Astrocyte (in vitro differentiated cells and primary cell): ENCODE results near the gene SLC25A21. TPM values are rescaled to one million over a fixed set of nuclear protein-coding genes. Genes with fewer than 3 reads are reported as not detected.

Source experiments
- DNase-seq: peaks from one replicate; pipeline ENCODE4 v3.0.0-alpha.2; 2010; ENCODE audit warnings: low read depth
- FAIRE-seq: peaks from 2 replicates; lab custom pipeline; 2011; peaks lifted over from hg19 to GRCh38; lab: Jason Lieb, UNC
- H2AFZ ChIP-seq: 2 replicates; pipeline ENCODE4 v1.6.0; 2012; ENCODE audit warnings: low read depth, low read length, inconsistent platforms
- H3K27ac ChIP-seq: 2 replicates; pipeline ENCODE4 v1.5.1; 2011; ENCODE audit warnings: low read depth, low read length, inconsistent platforms
- H3K27me3 ChIP-seq: 2 replicates; pipeline ENCODE4 v1.6.0; 2011; ENCODE audit warnings: low read length, inconsistent platforms; ENCODE audit not compliant: insufficient read depth
- H3K36me3 ChIP-seq: 2 replicates; pipeline ENCODE4 v1.5.1; 2011; ENCODE audit warnings: low read length, inconsistent platforms; ENCODE audit not compliant: insufficient read depth
- H3K4me1 ChIP-seq: 2 replicates; pipeline ENCODE4 v1.5.1; 2011; ENCODE audit warnings: low read length, inconsistent platforms; ENCODE audit not compliant: insufficient read depth
- H3K4me2 ChIP-seq: 2 replicates; pipeline ENCODE4 v1.6.0; 2012; ENCODE audit warnings: low read length, inconsistent platforms
- H3K4me3 ChIP-seq: 2 replicates; pipeline ENCODE4 v1.5.1; 2011; ENCODE audit warnings: low read depth, mild to moderate bottlenecking, low read length, inconsistent platforms; ENCODE audit not compliant: insufficient read depth
- H3K79me2 ChIP-seq: 2 replicates; pipeline ENCODE4 v1.6.0; 2012; ENCODE audit warnings: mild to moderate bottlenecking, low read length, inconsistent platforms; ENCODE audit not compliant: insufficient read depth
- H3K9ac ChIP-seq: 2 replicates; pipeline ENCODE4 v1.6.0; 2012; ENCODE audit warnings: mild to moderate bottlenecking, low read length, inconsistent platforms
- H3K9me3 ChIP-seq: 2 replicates; pipeline ENCODE4 v1.5.1; 2012; ENCODE audit warnings: low read depth, mild to moderate bottlenecking, low read length, inconsistent platforms; ENCODE audit not compliant: insufficient read depth
- H4K20me1 ChIP-seq: 2 replicates; pipeline ENCODE4 v1.6.0; 2012; ENCODE audit warnings: low read length, inconsistent platforms; ENCODE audit not compliant: insufficient read depth
- H3K27ac Mint-ChIP-seq: one replicate; pipeline ENCODE4 v1.8.0; 2021; ENCODE audit warnings: mild to moderate bottlenecking, mixed read lengths; ENCODE audit not compliant: unreplicated experiment
- H3K27me3 Mint-ChIP-seq: one replicate; pipeline ENCODE4 v1.8.0; 2021; ENCODE audit warnings: low read depth, mixed read lengths; ENCODE audit not compliant: unreplicated experiment
- H3K36me3 Mint-ChIP-seq: one replicate; pipeline ENCODE4 v1.8.0; 2021; ENCODE audit warnings: low read depth, mixed read lengths; ENCODE audit not compliant: unreplicated experiment
- H3K4me1 Mint-ChIP-seq: one replicate; pipeline ENCODE4 v1.8.0; 2021; ENCODE audit warnings: low read depth, mixed read lengths; ENCODE audit not compliant: unreplicated experiment
- H3K4me3 Mint-ChIP-seq: one replicate; pipeline ENCODE4 v1.8.0; 2021; ENCODE audit warnings: mild to moderate bottlenecking, moderate library complexity, mixed read lengths; ENCODE audit not compliant: unreplicated experiment
- H3K9me3 Mint-ChIP-seq: one replicate; pipeline ENCODE4 v1.8.0; 2021; ENCODE audit warnings: mild to moderate bottlenecking, mixed read lengths; ENCODE audit not compliant: unreplicated experiment
- EZH2 ChIP-seq: IDR thresholded peaks from 2 replicates; pipeline ENCODE4 v1.6.1; 2012; ENCODE audit warnings: mild to moderate bottlenecking, low read length, inconsistent platforms; ENCODE audit not compliant: insufficient read depth
- total RNA-seq: library from RNA; stranded (reverse); gene quantifications from 2 replicates; pipeline ENCODE4 v1.2.1, GENCODE V29; 2021
- TF ChIP-seq, protein P1 (sequence below): IDR thresholded peaks from 2 replicates; pipeline ENCODE4 v1.5.1; 2011; ENCODE audit warnings: low read depth, mild to moderate bottlenecking, inconsistent platforms, low read length, moderate library complexity; ENCODE audit not compliant: insufficient read depth

SLC25A21 gene
- total RNA-seq, 1 donor from 2014 or later: 1.5 TPM

DNA sequence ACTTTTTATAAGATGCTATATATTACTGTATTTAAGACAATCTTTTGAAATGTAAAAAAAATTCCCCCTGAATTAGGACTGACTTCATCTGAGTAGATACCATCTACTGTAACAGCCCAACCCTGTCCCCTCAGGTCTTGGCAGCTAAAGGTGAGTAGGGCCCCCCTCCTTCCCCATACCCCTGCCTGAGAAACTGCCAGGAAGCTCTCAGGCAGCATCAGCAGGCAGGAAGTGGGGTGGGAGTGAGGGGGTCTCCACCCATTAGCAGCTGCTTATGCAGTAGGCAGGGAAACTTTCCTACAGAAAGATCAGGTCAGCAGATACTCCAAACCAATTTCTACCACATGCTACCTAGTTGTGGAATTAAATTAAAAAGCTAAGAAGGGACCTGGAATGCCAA lies 448.2 kb downstream of the SLC25A21 start:
- Histone ChIP-seq H3K79me2 (no peaks in the 10 kb centered on the region), H3K27ac (no peak overlapping the region), H3K4me2 (no peak overlapping the region), H3K4me1 (no peaks in the 10 kb centered on the region), H3K4me3 (no peak overlapping the region), H3K36me3 (no peaks in the 10 kb centered on the region), H2AFZ (no peak overlapping the region), H3K9me3 (no peaks in the 10 kb centered on the region), H4K20me1 (no peaks in the 10 kb centered on the region), H3K9ac (no peak overlapping the region), H3K27me3 (no peaks in the 10 kb centered on the region)
- Mint-ChIP-seq H3K27me3 (peaks cover 4% of the 10 kb centered on the region), H3K36me3 (no peaks in the 10 kb centered on the region), H3K9me3 (no peaks in the 10 kb centered on the region), H3K4me3 (no peak overlapping the region), H3K4me1 (no peaks in the 10 kb centered on the region), H3K27ac (no peak overlapping the region)
- DNase-seq (no peak), FAIRE-seq (no peak)
- TF ChIP-seq EZH2: no peak
- TF ChIP-seq, protein P1, sequence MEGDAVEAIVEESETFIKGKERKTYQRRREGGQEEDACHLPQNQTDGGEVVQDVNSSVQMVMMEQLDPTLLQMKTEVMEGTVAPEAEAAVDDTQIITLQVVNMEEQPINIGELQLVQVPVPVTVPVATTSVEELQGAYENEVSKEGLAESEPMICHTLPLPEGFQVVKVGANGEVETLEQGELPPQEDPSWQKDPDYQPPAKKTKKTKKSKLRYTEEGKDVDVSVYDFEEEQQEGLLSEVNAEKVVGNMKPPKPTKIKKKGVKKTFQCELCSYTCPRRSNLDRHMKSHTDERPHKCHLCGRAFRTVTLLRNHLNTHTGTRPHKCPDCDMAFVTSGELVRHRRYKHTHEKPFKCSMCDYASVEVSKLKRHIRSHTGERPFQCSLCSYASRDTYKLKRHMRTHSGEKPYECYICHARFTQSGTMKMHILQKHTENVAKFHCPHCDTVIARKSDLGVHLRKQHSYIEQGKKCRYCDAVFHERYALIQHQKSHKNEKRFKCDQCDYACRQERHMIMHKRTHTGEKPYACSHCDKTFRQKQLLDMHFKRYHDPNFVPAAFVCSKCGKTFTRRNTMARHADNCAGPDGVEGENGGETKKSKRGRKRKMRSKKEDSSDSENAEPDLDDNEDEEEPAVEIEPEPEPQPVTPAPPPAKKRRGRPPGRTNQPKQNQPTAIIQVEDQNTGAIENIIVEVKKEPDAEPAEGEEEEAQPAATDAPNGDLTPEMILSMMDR: no peak

DNA sequence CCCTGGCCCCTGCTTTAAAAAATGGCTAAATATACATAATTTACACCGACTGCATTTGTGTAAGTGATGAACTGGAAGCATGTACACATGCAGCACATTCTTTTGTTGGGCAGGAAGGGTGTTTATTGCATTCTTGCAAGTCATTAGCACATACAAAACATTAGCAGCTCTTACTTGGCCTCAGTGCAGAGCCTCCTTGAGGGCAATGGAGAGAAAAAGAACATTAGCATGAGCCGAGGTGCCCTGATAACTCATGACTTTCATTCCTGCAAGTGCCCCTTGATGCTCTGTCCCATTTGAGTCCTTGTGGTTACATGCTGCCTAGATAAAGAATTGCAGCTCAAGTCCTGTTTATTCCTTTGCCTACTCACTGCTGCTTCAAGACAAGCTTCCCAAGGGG lies 448.9 kb downstream of the SLC25A21 start:
- no peak overlapping the region for H3K27ac ChIP-seq
- H3K4me1 ChIP-seq: no peaks in the 10 kb centered on the region
- DNase-seq (no peak), FAIRE-seq (no peak)
- Mint-ChIP-seq H3K4me1 (no peaks in the 10 kb centered on the region), H3K27me3 (peaks cover 6% of the 10 kb centered on the region), H3K27ac (no peak overlapping the region), H3K36me3 (no peaks in the 10 kb centered on the region), H3K4me3 (no peak overlapping the region), H3K9me3 (no peaks in the 10 kb centered on the region)
- H3K4me2 ChIP-seq: no peak overlapping the region
- no peaks in the 10 kb centered on the region for H3K27me3 ChIP-seq
- H3K9me3 ChIP-seq: no peaks in the 10 kb centered on the region
- no peak overlapping the region for H2AFZ ChIP-seq
- no peaks in the 10 kb centered on the region for H3K36me3 ChIP-seq
- no peak overlapping the region for H3K9ac ChIP-seq
- no peak overlapping the region for H3K4me3 ChIP-seq
- no peak for TF ChIP-seq EZH2
- TF ChIP-seq, protein P1: no peak
- no peaks in the 10 kb centered on the region for H3K79me2 ChIP-seq
- H4K20me1 ChIP-seq: no peaks in the 10 kb centered on the region

DNA sequence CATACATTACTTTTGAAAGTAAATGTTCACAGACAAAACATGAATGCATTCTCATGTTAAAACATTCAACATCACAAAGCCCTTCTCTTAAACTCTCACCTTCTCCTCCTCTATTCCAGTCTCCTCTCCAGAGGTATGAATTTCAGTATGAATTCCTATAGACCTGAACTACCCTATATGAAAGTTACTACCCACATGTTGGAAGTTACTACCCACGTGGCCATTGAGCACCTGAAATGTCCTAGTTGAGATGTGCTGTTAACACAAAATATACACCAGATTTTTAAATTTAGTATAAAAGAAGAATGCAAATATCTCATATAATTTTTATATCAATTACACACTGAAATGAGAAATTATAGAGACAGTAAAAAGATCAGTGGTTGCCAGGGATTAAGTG lies 450.5 kb downstream of the SLC25A21 start:
- no peaks in the 10 kb centered on the region for H3K36me3 ChIP-seq
- no peaks in the 10 kb centered on the region for H3K79me2 ChIP-seq
- Mint-ChIP-seq H3K27ac (no peak overlapping the region), H3K36me3 (no peaks in the 10 kb centered on the region), H3K4me3 (no peak overlapping the region), H3K9me3 (no peaks in the 10 kb centered on the region), H3K4me1 (no peaks in the 10 kb centered on the region), H3K27me3 (peaks cover 9% of the 10 kb centered on the region)
- no peaks in the 10 kb centered on the region for H3K9me3 ChIP-seq
- no peaks in the 10 kb centered on the region for H4K20me1 ChIP-seq
- TF ChIP-seq, protein P1: no peak
- TF ChIP-seq EZH2: no peak
- no peaks in the 10 kb centered on the region for H3K27me3 ChIP-seq
- no peak overlapping the region for H3K4me3 ChIP-seq
- no peak overlapping the region for H2AFZ ChIP-seq
- no peak for FAIRE-seq
- H3K27ac ChIP-seq: no peak overlapping the region
- DNase-seq: no peak
- H3K9ac ChIP-seq: no peak overlapping the region
- no peaks in the 10 kb centered on the region for H3K4me1 ChIP-seq
- no peak overlapping the region for H3K4me2 ChIP-seq
